Activated T-cell treated with anti-CD3 and anti-CD28 coated beads, Interleukin-2, amount 50 U/mL, for 1 hour (primary cell): ENCODE data around the gene KLHDC8A.
"Not testable (repeated sequence)": the region's sequence is repeated elsewhere in the genome, so short reads cannot be mapped to it uniquely, and the experiment has no call there.

ENCODE experiments used
- DNase-seq: peaks from one replicate; pipeline ENCODE4 v3.0.0-alpha.2; 2020

Gene KLHDC8A

GRCh38 chr1:205317311-205317917 lies 39.3 kb downstream of the KLHDC8A start:
- no peak for DNase-seq

GRCh38 chr1:205316161-205316566 lies 40.6 kb downstream of the KLHDC8A start:
- DNase-seq, result no peak

GRCh38 chr1:205315008-205315618 lies 41.6 kb downstream of the KLHDC8A start:
- no peak for DNase-seq

DNA sequence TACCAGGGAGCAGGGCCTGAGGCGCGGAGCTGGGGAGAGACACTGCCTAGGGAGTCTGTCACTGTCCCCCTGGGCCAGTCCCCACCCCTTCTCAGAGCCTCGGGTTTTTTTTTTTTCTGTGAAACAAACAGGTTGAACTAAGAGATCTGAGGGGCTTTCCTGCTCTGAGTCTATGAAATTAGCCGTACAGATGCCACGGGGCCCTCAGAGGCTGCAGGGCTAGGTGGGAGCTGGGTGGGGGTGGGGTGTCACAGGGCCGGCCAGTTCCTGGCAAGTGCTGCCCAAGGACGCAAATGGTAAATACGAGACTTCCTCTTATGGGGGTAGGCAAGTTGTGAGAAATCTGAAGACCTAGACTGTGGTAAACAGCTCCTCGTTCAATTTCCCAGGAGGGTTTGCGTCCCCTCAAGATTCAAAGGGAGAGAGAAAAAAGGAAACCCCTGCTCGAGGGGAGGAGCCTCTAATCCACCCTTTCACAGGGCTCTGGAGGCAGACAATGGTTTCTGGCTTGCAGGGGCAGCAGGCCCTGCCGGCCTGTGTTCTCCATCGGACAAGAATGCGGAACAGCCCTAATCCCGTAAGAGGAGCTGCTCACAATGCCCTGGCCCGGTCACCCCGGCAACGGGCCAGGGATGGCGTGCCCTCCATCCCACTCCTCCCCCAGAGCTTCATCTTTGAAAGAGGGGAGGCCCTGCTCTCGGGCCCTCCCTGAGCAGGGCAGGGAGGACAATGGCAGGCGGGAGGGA lies 43.0 kb downstream of the KLHDC8A start:
- peak; percentile 39 for DNase-seq

GRCh38 chr1:205312866-205313562 lies 43.7 kb downstream of the KLHDC8A start:
- no peak for DNase-seq

GRCh38 chr1:205310976-205311704 lies 45.6 kb downstream of the KLHDC8A start:
- no peak for DNase-seq

- DNase-seq, result no peak
Observed at GRCh38 chr1:205309741-205310140, 47.0 kb downstream of the KLHDC8A start.

DNA sequence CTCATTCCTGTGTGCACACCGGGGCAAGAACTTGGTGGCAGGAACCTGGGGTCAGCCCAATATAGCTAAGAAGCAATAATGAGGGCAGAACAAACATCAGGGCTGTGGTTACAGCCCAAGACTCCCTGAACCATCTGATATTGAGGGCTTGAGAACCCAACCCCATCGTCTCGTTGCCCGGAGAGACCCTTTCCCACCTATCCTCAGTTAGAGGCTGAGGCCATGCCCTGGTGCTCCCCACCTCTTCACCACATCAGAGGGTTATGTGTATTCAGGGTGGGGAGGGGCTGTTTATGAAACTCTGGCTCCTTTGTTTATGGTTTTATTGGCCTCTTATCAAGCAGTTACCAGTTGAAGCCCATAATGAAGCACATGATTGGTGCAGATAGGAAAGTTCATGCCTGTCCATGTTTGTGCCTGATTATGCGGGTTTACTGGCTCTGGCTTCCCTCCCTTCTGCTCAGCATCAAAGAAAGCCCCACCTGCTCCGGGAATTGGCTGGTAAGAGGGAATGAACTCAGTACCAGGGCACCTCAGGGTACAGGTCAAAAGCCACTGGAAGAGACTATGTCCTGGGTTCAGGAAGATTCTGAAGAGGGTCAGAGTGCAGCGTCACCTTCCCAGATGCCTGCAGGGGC lies 49.7 kb downstream of the KLHDC8A start:
- DNase-seq, result no peak

DNA sequence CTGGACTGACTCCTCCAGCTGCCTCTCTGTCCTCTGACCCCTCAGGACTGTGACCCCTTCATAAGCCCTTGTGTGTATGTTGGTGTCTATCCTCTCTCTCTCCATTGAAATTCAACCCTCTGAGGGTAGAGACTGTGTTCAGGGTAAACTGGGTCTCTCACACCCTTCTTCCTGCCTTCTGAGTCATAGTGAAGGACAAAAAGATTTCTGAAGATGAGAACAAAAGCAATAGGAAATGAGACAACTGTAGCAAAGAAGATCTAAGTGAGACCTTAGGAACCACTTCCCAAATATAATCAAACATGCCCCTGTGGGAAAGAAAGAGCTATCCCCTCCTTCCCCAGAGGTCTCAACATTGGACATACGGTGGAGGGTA lies 52.0 kb downstream of the KLHDC8A start:
- no peak for DNase-seq

- DNase-seq, result no peak
Observed at GRCh38 chr1:205304046-205304694, 52.6 kb downstream of the KLHDC8A start.

- no peak for DNase-seq
Observed at GRCh38 chr1:205303247-205303888, 53.4 kb downstream of the KLHDC8A start.

DNA sequence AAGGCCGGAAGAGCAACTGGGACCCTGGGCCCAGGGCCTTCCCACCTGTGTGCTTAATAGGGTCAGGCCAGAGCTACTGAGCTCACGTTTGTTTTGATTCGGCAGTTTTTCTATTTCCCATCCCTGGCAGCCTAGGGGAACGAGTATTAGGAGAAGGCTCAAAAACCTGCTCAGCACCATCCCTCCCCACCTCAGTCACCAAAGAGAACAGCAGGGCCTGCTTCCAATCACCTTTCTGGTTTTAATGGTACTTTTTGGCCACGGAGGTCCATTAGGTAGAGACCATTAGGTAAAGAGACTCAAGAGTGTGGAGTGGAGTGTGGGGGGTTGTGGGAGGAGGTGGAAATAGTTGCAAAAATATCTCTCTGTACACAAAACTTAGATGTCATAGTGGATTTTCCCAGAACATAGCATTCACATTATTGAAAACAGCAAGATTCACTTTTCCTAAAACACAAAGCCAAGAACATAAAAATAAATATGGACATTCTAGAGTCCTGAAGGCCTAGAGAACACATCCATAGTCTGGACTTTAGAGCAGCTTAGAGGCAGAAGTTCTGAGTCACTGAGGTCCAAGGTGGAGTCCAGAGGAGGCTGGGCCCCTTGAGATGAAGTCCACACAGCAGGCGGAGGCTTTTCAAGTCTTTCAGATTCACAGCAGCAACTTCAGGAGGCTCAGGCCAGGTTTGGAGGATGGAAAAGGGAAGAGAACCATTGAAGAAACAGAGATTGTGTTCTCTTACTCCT lies 54.7 kb downstream of the KLHDC8A start:
- no peak for DNase-seq

GRCh38 chr1:205301205-205301821 lies 55.4 kb downstream of the KLHDC8A start:
- DNase-seq, result no peak

GRCh38 chr1:205300149-205300548 lies 56.6 kb downstream of the KLHDC8A start:
- no peak for DNase-seq

- DNase-seq, result no peak
Observed at GRCh38 chr1:205298191-205298994, 58.3 kb downstream of the KLHDC8A start.

- DNase-seq, result not testable (repeated sequence)
Observed at GRCh38 chr1:205297546-205298177, 59.1 kb downstream of the KLHDC8A start.

- DNase-seq, result no peak
Observed at GRCh38 chr1:205296154-205296553, 60.6 kb downstream of the KLHDC8A start.

DNA sequence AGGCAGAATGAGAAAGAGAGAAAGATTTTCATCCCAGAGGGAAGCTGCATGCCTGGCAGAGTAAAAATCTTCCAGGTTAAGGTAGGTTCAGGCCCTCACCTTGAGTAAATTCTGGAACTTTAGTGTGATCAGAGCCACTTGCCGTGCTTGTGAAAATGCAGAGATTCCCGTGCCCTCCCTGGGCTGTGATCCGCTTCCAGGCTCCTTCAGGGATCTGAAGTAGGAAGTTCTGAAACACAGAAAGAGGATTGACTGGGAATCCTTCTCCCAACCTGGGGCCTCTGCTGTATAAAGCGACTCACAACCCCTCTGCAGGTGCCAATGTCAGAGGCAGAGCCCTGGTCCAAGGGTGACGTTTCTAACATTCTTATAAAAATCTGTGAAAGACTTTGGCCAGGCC lies 61.8 kb downstream of the KLHDC8A start:
- DNase-seq, result no peak
